D721Med (cell line): ENCODE data around the gene ARRB1.

Experiments used
- DNase-seq: peaks from one replicate; pipeline ENCODE4 v3.0.0; 2011; ENCODE audit warnings: low spot score; ENCODE audit not compliant: insufficient read length
- FAIRE-seq: peaks from 2 replicates; lab custom pipeline; 2011; peaks lifted over from hg19 to GRCh38; lab: Jason Lieb, UNC
- TF ChIP-seq, protein P1 (sequence below): IDR thresholded peaks from 2 replicates; pipeline ENCODE4 v1.5.1; 2012; ENCODE audit warnings: mild to moderate bottlenecking, control low read depth; ENCODE audit not compliant: insufficient read depth; ENCODE audit errors: missing control alignments

The ARRB1 gene

DNA sequence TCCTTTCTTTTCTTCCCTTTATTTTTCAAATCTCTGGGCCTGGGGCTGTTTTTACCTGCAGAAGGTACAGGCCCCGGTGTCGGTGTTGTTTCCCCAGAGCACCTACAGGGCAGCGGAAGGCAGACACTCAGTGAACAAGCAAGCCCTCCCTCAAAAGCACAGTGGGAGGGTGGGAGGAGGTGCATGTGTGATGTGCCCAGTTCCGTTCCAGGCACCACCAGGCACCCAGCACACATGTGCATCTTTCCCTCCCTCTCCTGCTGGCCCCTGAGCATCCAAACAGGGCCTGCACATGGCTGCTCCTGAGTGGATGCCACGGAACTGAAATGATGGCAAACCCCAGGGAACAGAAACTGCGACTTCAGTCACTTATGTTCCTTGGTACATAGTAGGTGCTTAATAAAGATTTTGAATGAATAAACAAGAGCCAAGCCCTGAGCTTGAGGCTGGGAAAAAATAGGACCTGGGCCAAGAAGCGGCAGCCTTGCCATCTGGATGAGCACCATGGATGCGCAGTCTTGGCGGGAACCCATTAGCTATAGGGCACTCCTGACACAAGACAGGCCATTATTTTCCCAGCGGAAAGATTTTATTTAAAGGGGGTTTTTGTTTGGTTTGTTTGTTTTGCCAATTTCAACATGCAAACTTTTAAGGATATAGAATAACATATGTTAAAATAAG lies 47.8 kb downstream of the ARRB1 start:
- TF ChIP-seq, protein P1, sequence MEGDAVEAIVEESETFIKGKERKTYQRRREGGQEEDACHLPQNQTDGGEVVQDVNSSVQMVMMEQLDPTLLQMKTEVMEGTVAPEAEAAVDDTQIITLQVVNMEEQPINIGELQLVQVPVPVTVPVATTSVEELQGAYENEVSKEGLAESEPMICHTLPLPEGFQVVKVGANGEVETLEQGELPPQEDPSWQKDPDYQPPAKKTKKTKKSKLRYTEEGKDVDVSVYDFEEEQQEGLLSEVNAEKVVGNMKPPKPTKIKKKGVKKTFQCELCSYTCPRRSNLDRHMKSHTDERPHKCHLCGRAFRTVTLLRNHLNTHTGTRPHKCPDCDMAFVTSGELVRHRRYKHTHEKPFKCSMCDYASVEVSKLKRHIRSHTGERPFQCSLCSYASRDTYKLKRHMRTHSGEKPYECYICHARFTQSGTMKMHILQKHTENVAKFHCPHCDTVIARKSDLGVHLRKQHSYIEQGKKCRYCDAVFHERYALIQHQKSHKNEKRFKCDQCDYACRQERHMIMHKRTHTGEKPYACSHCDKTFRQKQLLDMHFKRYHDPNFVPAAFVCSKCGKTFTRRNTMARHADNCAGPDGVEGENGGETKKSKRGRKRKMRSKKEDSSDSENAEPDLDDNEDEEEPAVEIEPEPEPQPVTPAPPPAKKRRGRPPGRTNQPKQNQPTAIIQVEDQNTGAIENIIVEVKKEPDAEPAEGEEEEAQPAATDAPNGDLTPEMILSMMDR, result no peak
- DNase-seq (no peak), FAIRE-seq (no peak)

DNA sequence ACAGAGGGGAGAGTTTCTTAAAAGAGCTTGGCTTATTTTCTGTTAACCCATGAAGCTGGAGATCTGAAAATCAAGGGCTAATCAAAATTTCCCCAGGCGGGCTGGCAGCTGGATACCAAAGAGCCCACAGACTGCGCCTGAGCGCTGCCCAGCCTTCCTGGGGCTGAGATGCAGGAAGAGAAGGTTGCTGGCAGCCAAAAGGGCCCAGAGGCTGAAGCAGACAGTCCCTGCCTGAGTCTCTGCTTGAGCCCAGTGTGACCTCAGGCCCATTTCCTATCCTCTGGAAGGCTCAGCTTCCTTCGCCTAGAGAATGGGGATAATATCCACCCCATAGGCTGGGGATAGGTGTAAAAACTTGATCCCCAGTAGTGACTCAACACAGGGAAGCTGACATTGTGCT lies 49.1 kb downstream of the ARRB1 start:
- TF ChIP-seq, protein P1, result no peak
- no peak for DNase-seq
- FAIRE-seq, result no peak

GRCh38 chr11:75301601-75302345 lies 49.7 kb downstream of the ARRB1 start:
- DNase-seq (no peak), FAIRE-seq (no peak)
- TF ChIP-seq, protein P1, result no peak

- no peak for FAIRE-seq
- TF ChIP-seq, protein P1, result no peak
- no peak for DNase-seq
Observed at GRCh38 chr11:75301131-75301530, 50.3 kb downstream of the ARRB1 start.

GRCh38 chr11:75298976-75299260 lies 52.5 kb downstream of the ARRB1 start:
- FAIRE-seq, result no peak
- TF ChIP-seq, protein P1, result no peak
- no peak for DNase-seq

DNA sequence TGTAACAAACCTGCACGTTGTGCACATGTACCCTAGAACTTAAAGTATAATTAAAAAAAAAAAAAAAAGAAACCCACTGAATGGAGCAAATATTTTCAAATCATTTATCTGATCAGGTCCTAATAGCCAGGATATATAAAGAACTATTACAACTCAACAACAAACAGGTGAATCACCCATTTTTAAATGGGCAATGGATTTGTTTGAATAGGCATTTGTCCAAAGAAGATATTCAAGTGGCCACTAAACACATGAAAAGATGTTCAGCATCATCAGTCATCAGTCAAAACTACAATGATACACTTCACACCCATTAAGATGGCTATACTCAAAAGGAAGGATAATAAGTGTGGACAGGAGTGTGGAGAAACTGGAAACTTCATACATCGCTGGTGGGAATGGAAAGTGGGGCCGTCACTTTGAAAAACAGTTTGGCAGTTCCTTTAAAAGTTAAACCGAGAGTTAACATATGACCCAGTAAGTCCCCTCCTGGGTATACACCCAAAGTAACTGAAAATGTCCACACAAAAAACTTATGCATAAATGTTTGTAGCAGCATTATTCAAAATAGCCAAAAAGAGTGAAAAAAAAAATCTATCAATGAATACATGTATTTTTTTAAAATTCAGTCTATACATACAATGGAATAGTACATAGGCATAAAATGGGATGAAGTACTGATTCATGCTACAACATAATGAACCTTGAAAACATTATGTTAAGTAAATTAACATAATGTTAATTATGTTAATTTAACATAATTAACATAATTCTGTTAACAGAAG lies 53.1 kb downstream of the ARRB1 start:
- no peak for DNase-seq
- FAIRE-seq, result no peak
- TF ChIP-seq, protein P1, result no peak
